NCI-H1105 treated with DMSO at 0.1 percent for 48 hours (cell line): ENCODE data around the gene TENT4A.

Experiments
- DNase-seq: peaks from one replicate; lab custom pipeline; 2025; lab: John Stamatoyannopoulos, UW

TENT4A gene

DNA sequence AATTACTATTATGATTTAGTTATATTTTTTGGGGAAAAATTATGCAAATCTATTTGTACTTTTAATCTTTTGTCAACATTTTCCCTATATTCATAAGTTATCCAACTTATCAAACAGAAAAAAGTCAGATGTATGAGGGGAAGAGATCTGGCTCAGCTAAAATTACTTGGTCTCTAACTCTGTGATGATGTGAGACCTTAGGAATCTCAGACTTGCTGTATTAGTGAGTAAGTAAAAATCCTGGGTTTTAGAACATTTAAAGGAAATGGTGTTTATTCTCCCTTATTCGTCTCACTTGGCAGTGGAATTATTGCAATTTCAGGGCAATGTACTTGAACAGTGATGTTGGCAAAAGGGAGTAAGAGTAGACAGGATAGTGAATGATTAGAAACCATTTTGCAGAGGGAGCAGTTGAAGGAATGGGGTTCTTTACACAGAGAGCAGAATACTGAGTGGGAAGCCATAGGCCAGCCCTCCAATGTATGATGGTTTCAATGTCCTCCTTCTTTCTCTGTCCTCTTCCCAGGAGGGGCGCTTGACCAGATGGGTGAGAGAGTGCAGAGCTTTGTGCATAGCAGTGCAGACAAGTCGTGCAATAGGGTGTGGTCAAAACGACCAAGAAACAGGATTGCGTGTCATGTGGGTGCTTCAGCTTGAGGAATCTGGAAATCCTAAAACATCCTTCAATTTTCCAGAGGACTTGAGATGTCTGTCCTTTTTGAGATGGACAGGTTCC, 91.7 kb downstream of the TENT4A start:
- no peak for DNase-seq

DNA sequence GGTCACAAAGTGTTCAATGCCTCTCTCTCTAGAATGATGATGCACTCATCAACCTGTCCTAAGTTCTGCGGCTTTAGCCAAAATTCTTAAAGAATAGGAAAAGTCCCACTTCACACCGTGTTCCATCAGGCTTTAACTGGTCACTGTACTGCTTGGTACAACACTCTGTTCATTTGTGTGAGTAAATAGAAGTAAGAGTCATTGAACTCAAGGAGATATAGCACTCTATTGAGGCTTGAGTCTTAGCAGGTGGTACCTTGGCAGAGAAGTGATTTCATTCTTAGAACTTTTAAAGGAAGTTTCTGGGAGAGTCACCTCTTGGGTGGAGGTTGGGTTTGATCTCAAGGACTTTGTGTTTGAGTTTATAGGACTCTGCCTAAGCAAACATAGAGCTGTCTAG, 92.6 kb downstream of the TENT4A start:
- no peak for DNase-seq
